Measurements from ENCODE around the gene WDR88. TPM values are rescaled to one million over a fixed set of nuclear protein-coding genes. Genes with fewer than 3 reads are reported as not detected.

The WDR88 gene
- total and polyA plus RNA-seq, 2 of the 8 experiments (the other 6 are each of a cell fraction or from before 2014, with no cell fraction given): not detected

- Histone ChIP-seq H4K20me1 (replicated peaks in 1 of 2; ENCODE audit: control insufficient read depth in 1 of 2, insufficient read depth in 2 of 2, low read length in 2 of 2) (peaks cover 0 to 3% of the 10 kb centered on the region in 2 experiments), H4K8ac (ENCODE audit: extremely low read depth, insufficient read depth, low read length) (no peak overlapping the region), H3K9me3 (ENCODE audit: insufficient read depth in 2 of 2, low read depth in 1 of 2, low read length in 1 of 2) (no peaks in the 10 kb centered on the region), H2AFZ (ENCODE audit: low read length) (no peak overlapping the region), H2BK20ac (ENCODE audit: low read length) (no peak overlapping the region), H2BK120ac (replicated peaks; ENCODE audit: low read depth, low read length) (no peak overlapping the region), H3K4me1 (replicated peaks in 1 of 4; ENCODE audit: control insufficient read depth in 3 of 4, insufficient read depth in 4 of 4, low read length in 3 of 4) (no peaks in the 10 kb centered on the region), H3K4me3 (ENCODE audit: extremely low read depth in 1 of 4, insufficient read depth in 2 of 4, low read depth in 3 of 4, low read length in 4 of 4) (no peak overlapping the region), H4K91ac (replicated peaks; ENCODE audit: insufficient read length, low read length) (no peak overlapping the region), H3K56ac (replicated peaks; ENCODE audit: insufficient read length, low read depth, low read length) (no peak overlapping the region), H3K23me2 (ENCODE audit: low read depth, low read length) (no peaks in the 10 kb centered on the region), H2AK5ac (ENCODE audit: low read depth, low read length) (no peak overlapping the region), H3K4me2 (ENCODE audit: insufficient read depth in 1 of 2, low read depth in 2 of 2, low read length in 2 of 2) (no peak overlapping the region), H3K79me2 (ENCODE audit: control insufficient read depth in 1 of 2, insufficient read depth in 2 of 2, low read length in 2 of 2) (no peaks in the 10 kb centered on the region), H2BK5ac (ENCODE audit: low read depth, low read length) (no peak overlapping the region), H3K27me3 (replicated peaks in 1 of 4; ENCODE audit: control insufficient read depth in 3 of 4, extremely low read depth in 1 of 4, insufficient read depth in 3 of 4, low read length in 3 of 4) (no peaks in the 10 kb centered on the region), H3K36me3 (ENCODE audit: control insufficient read depth in 2 of 4, insufficient read depth in 4 of 4, low read length in 3 of 4) (peaks cover 3 to 31% (median 10%) of the 10 kb centered on the region in 4 experiments; a peak in 6 of 8 replicates), H3K18ac (ENCODE audit: extremely low read depth, low read length) (no peak overlapping the region), H4K5ac (ENCODE audit: insufficient read length, low read depth, low read length) (no peak overlapping the region), H3K9ac (replicated peaks in 1 of 4; ENCODE audit: extremely low read depth in 1 of 4, low read depth in 3 of 4, low read length in 3 of 4) (no peak overlapping the region), H3K79me1 (ENCODE audit: low read depth, low read length) (no peaks in the 10 kb centered on the region), H3K27ac (ENCODE audit: low read depth, low read length) (no peak overlapping the region), H3K23ac (ENCODE audit: insufficient read length) (no peak overlapping the region), H2BK12ac (ENCODE audit: low read depth, low read length) (no peak overlapping the region), H2BK15ac (ENCODE audit: low read length) (no peak overlapping the region), H3K4ac (replicated peaks; ENCODE audit: insufficient read length, low read depth, low read length) (no peak overlapping the region), H3K14ac (ENCODE audit: insufficient read length) (no peak overlapping the region)
- DNase-seq (ENCODE audit: low read depth in 1 of 2, low spot score in 2 of 2) (no peak), FAIRE-seq (no peak)
- CTCF ChIA-PET (ENCODE audit: partially characterized antibody): interaction anchor here (1.0 to 1.3 kb wide), 2 partner anchors 19 to 28 kb away, joined by 3 read pairs; no protein-coding TSS in a partner anchor
- POLR2A ChIA-PET (ENCODE audit: partially characterized antibody): no interaction called here
- 70% methylated on average over 3 of the region's 3 CpGs; no CpG with 5 or more reads in 1 of the 2 experiments for WGBS, 2 experiments (ENCODE audit: extremely low coverage in 1 of 2, insufficient coverage in 1 of 2, insufficient read length in 1 of 2, insufficient replicate concordance in 2 of 2, low coverage in 1 of 2, low lambda C conversion rate in 2 of 2, missing lambda C conversion rate in 1 of 2)
- TF ChIP-seq EP300 (IDR thresholded peaks at IDR 0.05; ENCODE audit: borderline replicate concordance in 1 of 2, low read depth in 2 of 2, low read length in 2 of 2): no peak
- TF ChIP-seq SIX5 (IDR thresholded peaks at IDR 0.05; ENCODE audit: low read depth, low read length): no peak
- TF ChIP-seq TBP (IDR thresholded peaks at IDR 0.05; ENCODE audit: low read depth, low read length): no peak
- peak; percentile 54; the same call in 1 of the 2 replicates for TF ChIP-seq JUND (IDR thresholded peaks at IDR 0.05; ENCODE audit: low read length)
These were observed 41.7 kb upstream of the WDR88 start for GRCh38 chr19:33090179-33090578.

All from H1 (cell line).